HG02840 (cell line): ENCODE measurements around the gene KCND3.

Experiments
- ATAC-seq: cut with Tn5 transposase; IDR thresholded peaks from one replicate; pipeline ENCODE4 v1.9.1; 2021; ENCODE audit warnings: mild to moderate bottlenecking, moderate library complexity, moderate number of reproducible peaks; ENCODE audit not compliant: unreplicated experiment, low FRiP score

KCND3 gene

GRCh38 chr1:111887385-111887784 is 102.1 kb downstream of the KCND3 start:
- no peak for ATAC-seq

GRCh38 chr1:111886741-111887140 is 102.7 kb downstream of the KCND3 start:
- ATAC-seq: no peak

- no peak for ATAC-seq
Observed at GRCh38 chr1:111884772-111885443, 104.6 kb downstream of the KCND3 start.

- ATAC-seq: no peak
Observed at GRCh38 chr1:111882986-111883560, 106.4 kb downstream of the KCND3 start.

GRCh38 chr1:111882559-111882958 is 106.9 kb downstream of the KCND3 start:
- ATAC-seq: no peak

- ATAC-seq: no peak
Observed at GRCh38 chr1:111880881-111881837, 108.3 kb downstream of the KCND3 start.

GRCh38 chr1:111879081-111879480 is 110.4 kb downstream of the KCND3 start:
- no peak for ATAC-seq

GRCh38 chr1:111878649-111879048 is 110.8 kb downstream of the KCND3 start:
- ATAC-seq: no peak

GRCh38 chr1:111878091-111878490 is 111.4 kb downstream of the KCND3 start:
- ATAC-seq: no peak

- no peak for ATAC-seq
Observed at GRCh38 chr1:111876631-111877030, 112.8 kb downstream of the KCND3 start.

GRCh38 chr1:111875640-111876039 is 113.8 kb downstream of the KCND3 start:
- ATAC-seq: no peak

- no peak for ATAC-seq
Observed at GRCh38 chr1:111873460-111874030, 115.9 kb downstream of the KCND3 start.

- no peak for ATAC-seq
Observed at GRCh38 chr1:111870181-111870580, 119.3 kb downstream of the KCND3 start.

GRCh38 chr1:111867868-111868440 is 121.5 kb downstream of the KCND3 start:
- no peak for ATAC-seq

- no peak for ATAC-seq
Observed at GRCh38 chr1:111864862-111865261, 124.6 kb downstream of the KCND3 start.

GRCh38 chr1:111863401-111863800 is 126.1 kb downstream of the KCND3 start:
- ATAC-seq: no peak

GRCh38 chr1:111862599-111862998 is 126.9 kb downstream of the KCND3 start:
- ATAC-seq: no peak

- no peak for ATAC-seq
Observed at GRCh38 chr1:111861523-111861922, 127.9 kb downstream of the KCND3 start.

- ATAC-seq: no peak
Observed at GRCh38 chr1:111857194-111857651, 132.2 kb downstream of the KCND3 start.

- no peak for ATAC-seq
Observed at GRCh38 chr1:111856411-111857185, 132.9 kb downstream of the KCND3 start.
